Nephron (organoid): ENCODE measurements around the gene PSAP.
"Not testable (repeated sequence)": the region's sequence is repeated elsewhere in the genome, so short reads cannot be mapped to it uniquely, and the experiment has no call there.

ENCODE experiments used
- H3K27ac Mint-ChIP-seq, 3 experiments: 2 replicates each; pipeline ENCODE4 v1.8.0; 2020; ENCODE audit warnings: mixed read lengths in 3 of 3, mild to moderate bottlenecking in 2 of 3, moderate library complexity in 1 of 3
- H3K27me3 Mint-ChIP-seq: 2 replicates; pipeline ENCODE4 v1.8.0; 2021; ENCODE audit warnings: low read depth, mild to moderate bottlenecking, moderate library complexity, mixed read lengths
- H3K36me3 Mint-ChIP-seq: 2 replicates; pipeline ENCODE4 v1.8.0; 2020; ENCODE audit warnings: low read depth, mixed read lengths
- H3K4me1 Mint-ChIP-seq: 2 replicates; pipeline ENCODE4 v1.8.0; 2020; ENCODE audit warnings: mixed read lengths
- H3K4me3 Mint-ChIP-seq, 3 experiments: 2 replicates each; pipeline ENCODE4 v1.8.0; 2020; ENCODE audit warnings: mild to moderate bottlenecking in 3 of 3, mixed read lengths in 3 of 3, moderate library complexity in 2 of 3
- H3K9me3 Mint-ChIP-seq: 2 replicates; pipeline ENCODE4 v1.8.0; 2020; ENCODE audit warnings: mixed read lengths
- TF ChIP-seq, protein P1 (sequence below), 3 experiments: fragments of 200-600 bp; sonication (generic); IDR thresholded peaks; one replicate each; pipeline ENCODE4 v1.5.0; 2021; ENCODE audit warnings: antibody characterized with exemption in 3 of 3; ENCODE audit not compliant: unreplicated experiment in 3 of 3

The PSAP gene

DNA sequence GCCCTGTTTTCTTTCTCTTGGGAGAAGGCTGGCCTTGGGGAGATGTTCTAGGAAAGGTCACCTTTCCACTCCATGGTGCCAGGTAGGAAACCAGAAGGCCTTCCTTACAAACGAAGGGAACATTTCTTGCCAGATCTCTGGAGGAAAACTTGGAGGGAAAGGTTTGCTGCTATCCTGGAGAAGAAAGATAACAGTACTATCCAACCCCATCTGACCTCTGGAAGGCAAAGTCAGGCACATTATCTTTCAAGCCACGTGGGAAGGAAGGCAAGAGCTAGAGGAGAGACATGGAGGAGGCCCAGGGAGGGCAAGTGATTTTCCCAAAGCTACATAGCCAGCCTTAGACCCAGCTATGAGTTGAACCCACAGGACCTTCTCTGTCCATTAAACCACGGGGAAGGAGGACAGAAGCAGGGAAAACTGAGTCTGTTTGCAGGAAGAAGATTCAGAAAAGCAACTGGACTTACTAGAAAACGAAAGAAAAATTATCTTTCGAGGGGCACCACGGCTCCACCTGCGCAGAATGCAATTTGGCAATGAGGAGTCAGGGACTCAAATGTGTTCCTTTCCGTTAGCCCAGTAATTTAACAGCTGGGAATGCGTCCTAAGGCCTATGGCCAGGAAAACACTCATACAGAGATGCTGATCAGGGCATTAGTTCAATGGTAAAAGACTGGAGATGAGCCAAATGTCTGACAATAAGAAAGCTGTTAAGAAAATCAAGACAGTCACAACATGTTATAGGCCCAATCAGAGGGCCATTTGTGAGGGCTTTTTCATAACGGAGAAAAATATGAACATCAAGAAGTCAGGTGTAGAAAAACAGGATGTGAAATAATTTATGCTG is 32.0 kb upstream of the PSAP start:
- Mint-ChIP-seq H3K9me3 (no peaks in the 10 kb centered on the region), H3K36me3 (no peaks in the 10 kb centered on the region), H3K4me3 (no peak overlapping the region), H3K4me1 (peaks cover 5% of the 10 kb centered on the region), H3K27ac (no peak overlapping the region), H3K27me3 (peaks cover 7% of the 10 kb centered on the region)
- TF ChIP-seq, protein P1, sequence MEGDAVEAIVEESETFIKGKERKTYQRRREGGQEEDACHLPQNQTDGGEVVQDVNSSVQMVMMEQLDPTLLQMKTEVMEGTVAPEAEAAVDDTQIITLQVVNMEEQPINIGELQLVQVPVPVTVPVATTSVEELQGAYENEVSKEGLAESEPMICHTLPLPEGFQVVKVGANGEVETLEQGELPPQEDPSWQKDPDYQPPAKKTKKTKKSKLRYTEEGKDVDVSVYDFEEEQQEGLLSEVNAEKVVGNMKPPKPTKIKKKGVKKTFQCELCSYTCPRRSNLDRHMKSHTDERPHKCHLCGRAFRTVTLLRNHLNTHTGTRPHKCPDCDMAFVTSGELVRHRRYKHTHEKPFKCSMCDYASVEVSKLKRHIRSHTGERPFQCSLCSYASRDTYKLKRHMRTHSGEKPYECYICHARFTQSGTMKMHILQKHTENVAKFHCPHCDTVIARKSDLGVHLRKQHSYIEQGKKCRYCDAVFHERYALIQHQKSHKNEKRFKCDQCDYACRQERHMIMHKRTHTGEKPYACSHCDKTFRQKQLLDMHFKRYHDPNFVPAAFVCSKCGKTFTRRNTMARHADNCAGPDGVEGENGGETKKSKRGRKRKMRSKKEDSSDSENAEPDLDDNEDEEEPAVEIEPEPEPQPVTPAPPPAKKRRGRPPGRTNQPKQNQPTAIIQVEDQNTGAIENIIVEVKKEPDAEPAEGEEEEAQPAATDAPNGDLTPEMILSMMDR (IDR thresholded peaks at IDR 0.05; ENCODE audit: unreplicated experiment in 3 of 3) = no peak

DNA sequence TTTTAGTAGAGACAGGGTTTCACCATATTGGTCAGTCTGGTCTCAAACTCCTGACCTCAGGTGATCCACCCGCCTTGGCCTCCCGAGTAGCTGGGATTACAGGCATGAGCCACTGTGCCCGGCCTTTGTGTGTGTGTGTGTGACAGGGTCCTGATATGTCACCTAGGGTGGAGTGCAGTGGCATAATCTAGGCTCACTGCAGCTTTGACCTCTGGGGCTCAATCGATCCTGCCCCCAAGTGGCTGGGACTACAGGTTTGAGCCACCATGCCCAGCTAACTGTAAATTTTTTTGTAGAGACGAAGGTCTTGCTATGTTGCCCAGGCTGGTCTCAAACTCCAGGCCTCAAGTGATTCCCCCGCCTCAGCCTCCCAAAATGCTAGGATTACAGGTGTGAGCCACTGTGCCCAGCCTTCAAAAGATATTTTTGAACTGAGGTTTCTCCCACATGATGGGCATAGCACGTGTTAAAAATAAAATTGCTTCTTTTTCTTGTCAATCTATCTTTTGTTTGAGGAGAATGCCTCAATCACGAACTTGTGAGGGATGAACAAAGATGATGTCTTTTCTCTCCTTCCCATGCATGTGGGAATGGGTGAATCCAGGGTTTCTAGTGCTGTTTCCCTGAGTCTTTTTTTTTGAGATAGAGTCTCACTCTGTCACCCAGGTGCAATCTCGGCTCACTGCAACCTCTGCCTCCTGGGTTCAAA is 30.8 kb upstream of the PSAP start:
- Mint-ChIP-seq H3K9me3 (peaks cover 3% of the 10 kb centered on the region), H3K27me3 (peaks cover 7% of the 10 kb centered on the region), H3K36me3 (peaks cover 3% of the 10 kb centered on the region), H3K27ac (no peak overlapping the region), H3K4me1 (peaks cover 5% of the 10 kb centered on the region), H3K4me3 (no peak overlapping the region)
- TF ChIP-seq, protein P1 (IDR thresholded peaks at IDR 0.05; ENCODE audit: unreplicated experiment in 3 of 3) = no peak

DNA sequence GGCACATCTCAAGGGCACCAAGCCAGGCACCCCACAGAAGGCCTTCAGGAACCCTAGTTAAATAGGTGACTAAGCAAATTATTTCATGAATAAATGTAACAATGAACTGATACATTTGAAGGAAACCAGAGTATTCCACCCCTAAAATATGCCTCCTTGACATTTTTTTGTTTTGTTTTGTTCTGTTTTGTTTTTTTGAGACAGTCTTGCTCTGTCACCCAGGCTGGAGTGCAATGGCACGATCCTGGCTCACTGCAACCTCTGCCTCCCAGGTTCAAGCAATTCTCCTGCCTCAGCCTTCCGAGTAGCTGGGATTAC is 30.2 kb upstream of the PSAP start:
- not testable (repeated sequence) for H3K36me3 Mint-ChIP-seq, H3K4me1 Mint-ChIP-seq, H3K27ac Mint-ChIP-seq, H3K9me3 Mint-ChIP-seq, H3K27me3 Mint-ChIP-seq, H3K4me3 Mint-ChIP-seq

GRCh38 chr10:71880425-71881306 is 29.6 kb upstream of the PSAP start:
- Mint-ChIP-seq H3K36me3 (peaks cover 3% of the 10 kb centered on the region), H3K9me3 (peaks cover 3% of the 10 kb centered on the region), H3K27ac (peak overlapping the region in 1 of 3 experiments; percentile 45), H3K27me3 (peaks cover 7% of the 10 kb centered on the region), H3K4me1 (peaks cover 5% of the 10 kb centered on the region), H3K4me3 (no peak overlapping the region)
- TF ChIP-seq, protein P1 (IDR thresholded peaks at IDR 0.05; ENCODE audit: unreplicated experiment in 3 of 3) = no peak

GRCh38 chr10:71878327-71879034 is 27.4 kb upstream of the PSAP start:
- H3K27ac Mint-ChIP-seq = no peak overlapping the region
- H3K4me3 Mint-ChIP-seq = no peak overlapping the region
- TF ChIP-seq, protein P1 (IDR thresholded peaks at IDR 0.05; ENCODE audit: unreplicated experiment in 3 of 3) = no peak
- H3K4me1 Mint-ChIP-seq = peaks cover 3% of the 10 kb centered on the region
- H3K27me3 Mint-ChIP-seq = no peaks in the 10 kb centered on the region
- H3K36me3 Mint-ChIP-seq = peaks cover 3% of the 10 kb centered on the region
- H3K9me3 Mint-ChIP-seq = peaks cover 3% of the 10 kb centered on the region
